ENCODE results near the gene TPRG1. TPM values are rescaled to one million over a fixed set of nuclear protein-coding genes. Genes with fewer than 3 reads are reported as not detected.

The TPRG1 gene
- total and polyA plus RNA-seq, 9 of the 15 experiments (the other 6 are each of a cell fraction or from before 2014, with no cell fraction given) = 0.01 TPM; not detected in 8

DNA sequence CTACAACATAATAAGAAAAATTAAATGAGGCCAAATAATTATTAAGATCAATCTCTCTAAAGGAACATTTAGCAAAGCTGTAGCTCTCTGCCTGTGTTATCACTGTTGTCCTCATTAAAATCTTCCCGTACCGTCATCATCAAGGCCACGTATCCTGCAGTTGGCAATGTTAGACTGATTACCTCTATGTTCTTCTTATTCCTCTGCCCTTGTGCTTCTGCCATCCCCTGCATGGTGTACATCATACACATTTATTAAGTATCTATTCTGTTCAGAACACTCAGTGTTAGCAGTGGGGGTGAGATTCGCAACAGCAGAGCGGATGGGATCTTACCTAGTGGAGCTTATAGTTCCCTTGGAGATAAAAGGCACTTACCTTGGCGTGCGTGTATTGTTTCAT, 12.8 kb downstream of the TPRG1 start:
- intact Hi-C loops (cut with micrococcal nuclease) = no loop called here
- H3K36me3 ChIP-seq (ENCODE audit: control insufficient read depth, insufficient read depth, low read length) = no peaks in the 10 kb centered on the region
- TF ChIP-seq, protein P1, sequence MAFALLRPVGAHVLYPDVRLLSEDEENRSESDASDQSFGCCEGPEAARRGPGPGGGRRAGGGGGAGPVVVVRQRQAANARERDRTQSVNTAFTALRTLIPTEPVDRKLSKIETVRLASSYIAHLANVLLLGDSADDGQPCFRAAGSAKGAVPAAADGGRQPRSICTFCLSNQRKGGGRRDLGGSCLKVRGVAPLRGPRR (CRISPR knock-in tag; IDR thresholded peaks at IDR 0.05) = no peak
- no peak for TF ChIP-seq SAFB2 (IDR thresholded peaks at IDR 0.05; ENCODE audit: borderline replicate concordance, low read depth, low read length, severe bottlenecking)
- TF ChIP-seq, protein P2, sequence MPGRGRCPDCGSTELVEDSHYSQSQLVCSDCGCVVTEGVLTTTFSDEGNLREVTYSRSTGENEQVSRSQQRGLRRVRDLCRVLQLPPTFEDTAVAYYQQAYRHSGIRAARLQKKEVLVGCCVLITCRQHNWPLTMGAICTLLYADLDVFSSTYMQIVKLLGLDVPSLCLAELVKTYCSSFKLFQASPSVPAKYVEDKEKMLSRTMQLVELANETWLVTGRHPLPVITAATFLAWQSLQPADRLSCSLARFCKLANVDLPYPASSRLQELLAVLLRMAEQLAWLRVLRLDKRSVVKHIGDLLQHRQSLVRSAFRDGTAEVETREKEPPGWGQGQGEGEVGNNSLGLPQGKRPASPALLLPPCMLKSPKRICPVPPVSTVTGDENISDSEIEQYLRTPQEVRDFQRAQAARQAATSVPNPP (IDR thresholded peaks at IDR 0.05; ENCODE audit: borderline replicate concordance, insufficient read depth, insufficient read length) = no peak
- TF ChIP-seq, protein P3, sequence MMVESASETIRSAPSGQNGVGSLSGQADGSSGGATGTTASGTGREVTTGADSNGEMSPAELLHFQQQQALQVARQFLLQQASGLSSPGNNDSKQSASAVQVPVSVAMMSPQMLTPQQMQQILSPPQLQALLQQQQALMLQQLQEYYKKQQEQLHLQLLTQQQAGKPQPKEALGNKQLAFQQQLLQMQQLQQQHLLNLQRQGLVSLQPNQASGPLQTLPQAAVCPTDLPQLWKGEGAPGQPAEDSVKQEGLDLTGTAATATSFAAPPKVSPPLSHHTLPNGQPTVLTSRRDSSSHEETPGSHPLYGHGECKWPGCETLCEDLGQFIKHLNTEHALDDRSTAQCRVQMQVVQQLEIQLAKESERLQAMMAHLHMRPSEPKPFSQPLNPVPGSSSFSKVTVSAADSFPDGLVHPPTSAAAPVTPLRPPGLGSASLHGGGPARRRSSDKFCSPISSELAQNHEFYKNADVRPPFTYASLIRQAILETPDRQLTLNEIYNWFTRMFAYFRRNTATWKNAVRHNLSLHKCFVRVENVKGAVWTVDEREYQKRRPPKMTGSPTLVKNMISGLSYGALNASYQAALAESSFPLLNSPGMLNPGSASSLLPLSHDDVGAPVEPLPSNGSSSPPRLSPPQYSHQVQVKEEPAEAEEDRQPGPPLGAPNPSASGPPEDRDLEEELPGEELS (CRISPR knock-in tag; IDR thresholded peaks at IDR 0.05; ENCODE audit: borderline replicate concordance) = no peak
- TF ChIP-seq, protein P4, sequence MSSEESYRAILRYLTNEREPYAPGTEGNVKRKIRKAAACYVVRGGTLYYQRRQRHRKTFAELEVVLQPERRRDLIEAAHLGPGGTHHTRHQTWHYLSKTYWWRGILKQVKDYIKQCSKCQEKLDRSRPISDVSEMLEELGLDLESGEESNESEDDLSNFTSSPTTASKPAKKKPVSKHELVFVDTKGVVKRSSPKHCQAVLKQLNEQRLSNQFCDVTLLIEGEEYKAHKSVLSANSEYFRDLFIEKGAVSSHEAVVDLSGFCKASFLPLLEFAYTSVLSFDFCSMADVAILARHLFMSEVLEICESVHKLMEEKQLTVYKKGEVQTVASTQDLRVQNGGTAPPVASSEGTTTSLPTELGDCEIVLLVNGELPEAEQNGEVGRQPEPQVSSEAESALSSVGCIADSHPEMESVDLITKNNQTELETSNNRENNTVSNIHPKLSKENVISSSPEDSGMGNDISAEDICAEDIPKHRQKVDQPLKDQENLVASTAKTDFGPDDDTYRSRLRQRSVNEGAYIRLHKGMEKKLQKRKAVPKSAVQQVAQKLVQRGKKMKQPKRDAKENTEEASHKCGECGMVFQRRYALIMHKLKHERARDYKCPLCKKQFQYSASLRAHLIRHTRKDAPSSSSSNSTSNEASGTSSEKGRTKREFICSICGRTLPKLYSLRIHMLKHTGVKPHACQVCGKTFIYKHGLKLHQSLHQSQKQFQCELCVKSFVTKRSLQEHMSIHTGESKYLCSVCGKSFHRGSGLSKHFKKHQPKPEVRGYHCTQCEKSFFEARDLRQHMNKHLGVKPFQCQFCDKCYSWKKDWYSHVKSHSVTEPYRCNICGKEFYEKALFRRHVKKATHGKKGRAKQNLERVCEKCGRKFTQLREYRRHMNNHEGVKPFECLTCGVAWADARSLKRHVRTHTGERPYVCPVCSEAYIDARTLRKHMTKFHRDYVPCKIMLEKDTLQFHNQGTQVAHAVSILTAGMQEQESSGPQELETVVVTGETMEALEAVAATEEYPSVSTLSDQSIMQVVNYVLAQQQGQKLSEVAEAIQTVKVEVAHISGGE (CRISPR knock-in tag; IDR thresholded peaks at IDR 0.05) = no peak
- TF ChIP-seq ELF1 (tag; IDR thresholded peaks at IDR 0.05) = no peak
- TF ChIP-seq POLR2G (IDR thresholded peaks at IDR 0.05; ENCODE audit: low read depth, low read length) = no peak
- TF ChIP-seq, protein P5, sequence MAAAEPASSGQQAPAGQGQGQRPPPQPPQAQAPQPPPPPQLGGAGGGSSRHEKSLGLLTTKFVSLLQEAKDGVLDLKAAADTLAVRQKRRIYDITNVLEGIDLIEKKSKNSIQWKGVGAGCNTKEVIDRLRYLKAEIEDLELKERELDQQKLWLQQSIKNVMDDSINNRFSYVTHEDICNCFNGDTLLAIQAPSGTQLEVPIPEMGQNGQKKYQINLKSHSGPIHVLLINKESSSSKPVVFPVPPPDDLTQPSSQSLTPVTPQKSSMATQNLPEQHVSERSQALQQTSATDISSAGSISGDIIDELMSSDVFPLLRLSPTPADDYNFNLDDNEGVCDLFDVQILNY (CRISPR knock-in tag; IDR thresholded peaks at IDR 0.05) = no peak

More for the DNA sequence above, 12.8 kb downstream of the TPRG1 start:
- 2% methylated on average over 7 of the region's 7 CpGs for WGBS (ENCODE audit: insufficient coverage, low coverage, missing lambda C conversion rate)
- DNase-seq (ENCODE audit: extremely low read depth in 1 of 4, low spot score in 3 of 4) (no peak), FAIRE-seq (no peak), ATAC-seq (no peak)
- Histone ChIP-seq H4K20me1 (replicated peaks; ENCODE audit: control insufficient read depth, insufficient read depth, low read length) (no peaks in the 10 kb centered on the region), H3K4me1 (replicated peaks in 1 of 2; ENCODE audit: control insufficient read depth in 2 of 2, insufficient read depth in 2 of 2, low read length in 2 of 2) (no peaks in the 10 kb centered on the region), H3K79me2 (ENCODE audit: control insufficient read depth, insufficient read depth, low read length) (no peaks in the 10 kb centered on the region), H3K4me3 (no peak overlapping the region), H3K27me3 (ENCODE audit: control insufficient read depth in 2 of 2, insufficient read depth in 2 of 2, low read length in 2 of 2) (no peaks in the 10 kb centered on the region), H3K27ac (ENCODE audit: extremely low read depth, low read depth, low read length) (no peak overlapping the region), H3K9me1 (ENCODE audit: control insufficient read depth, insufficient read depth, low read length) (no peaks in the 10 kb centered on the region), H3K4me2 (ENCODE audit: insufficient read depth, low read length) (no peak overlapping the region), H2AFZ (ENCODE audit: low read depth, low read length) (no peak overlapping the region), H3K9me3 (replicated peaks; ENCODE audit: control insufficient read depth, insufficient read depth, low read depth, low read length) (no peaks in the 10 kb centered on the region), H3K9ac (ENCODE audit: insufficient read depth in 1 of 2, low read depth in 2 of 2, low read length in 2 of 2) (no peak overlapping the region)
- no TSS peak for BruUV-seq (replicated peaks)
- CTCF ChIA-PET (ENCODE audit: low intra/inter-chr PET ratio) = no interaction called here
- POLR2A ChIA-PET = no interaction called here
- in situ Hi-C loops (cut with MboI) = no loop called here

Data from K562 (cell line).